ENCODE results near the gene SPCS3. TPM values are rescaled to one million over a fixed set of nuclear protein-coding genes. Genes with fewer than 3 reads are reported as not detected.
A peak's percentile ranks its signal among the peaks of the same experiment; 100 is the strongest.
"Not testable (repeated sequence)": the region's sequence is repeated elsewhere in the genome, so short reads cannot be mapped to it uniquely, and the experiment has no call there.

SPCS3 gene
- total RNA-seq, 1 donor from 2014 or later: 145 TPM

DNA sequence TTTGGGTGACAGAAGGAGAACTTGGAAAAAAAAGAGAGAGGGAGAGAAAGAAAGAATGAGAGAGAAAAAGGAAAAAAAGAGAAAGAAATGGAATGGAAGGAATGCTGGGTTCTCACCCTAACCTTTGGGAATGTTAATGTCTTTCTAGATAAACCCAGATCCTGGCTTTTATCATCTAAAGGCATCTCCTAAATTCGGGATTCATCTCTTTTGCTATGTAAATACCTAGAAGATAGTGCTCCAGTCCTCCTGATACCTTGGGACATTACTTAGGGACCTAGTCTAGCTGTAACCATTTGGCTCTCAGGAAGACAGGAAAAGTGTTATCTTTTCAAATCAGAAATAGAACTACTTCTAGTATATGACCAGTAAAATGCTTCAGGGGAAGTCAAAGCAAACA lies 15.8 kb upstream of the SPCS3 start:
- DNase-seq (ENCODE audit: low read depth, low spot score): no peak

GRCh38 chr4:176306837-176307665 lies 12.7 kb upstream of the SPCS3 start:
- DNase-seq (ENCODE audit: low read depth, low spot score): no peak

DNA sequence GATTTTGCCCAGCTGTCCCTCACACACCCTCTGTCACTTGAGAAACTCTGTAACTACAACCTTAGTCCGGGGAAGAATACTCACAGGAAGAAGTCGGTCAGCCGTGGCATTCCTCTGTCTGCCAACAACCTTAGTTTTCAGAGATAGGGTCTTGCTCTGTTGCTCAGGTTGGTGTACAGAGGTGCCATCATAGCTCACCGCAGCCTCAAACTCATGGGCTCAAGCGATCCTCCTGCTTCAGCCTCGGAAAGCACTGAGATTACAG lies 12.2 kb upstream of the SPCS3 start:
- DNase-seq (ENCODE audit: low read depth, low spot score): no peak

GRCh38 chr4:176308441-176308840 lies 11.3 kb upstream of the SPCS3 start:
- DNase-seq (ENCODE audit: low read depth, low spot score): no peak

DNA sequence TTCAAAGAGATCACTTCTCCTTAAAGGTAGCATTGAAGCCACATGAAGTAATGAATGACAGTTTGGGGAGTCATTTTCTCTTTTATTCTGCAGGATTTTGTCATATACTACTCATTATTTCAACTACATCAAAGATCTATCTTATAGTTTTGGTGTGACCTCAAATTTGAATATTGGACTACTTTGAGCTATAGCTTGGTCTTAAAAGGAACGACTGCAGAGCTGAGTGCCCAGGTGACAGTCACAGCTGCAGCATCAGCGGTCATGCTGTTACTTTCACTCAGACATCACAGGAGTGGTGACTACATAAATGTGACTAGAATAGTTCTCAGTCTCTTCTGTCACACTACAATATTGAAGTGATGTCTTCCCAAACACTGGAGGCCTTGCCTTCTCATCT lies 10.7 kb upstream of the SPCS3 start:
- DNase-seq (ENCODE audit: low read depth, low spot score): no peak

DNA sequence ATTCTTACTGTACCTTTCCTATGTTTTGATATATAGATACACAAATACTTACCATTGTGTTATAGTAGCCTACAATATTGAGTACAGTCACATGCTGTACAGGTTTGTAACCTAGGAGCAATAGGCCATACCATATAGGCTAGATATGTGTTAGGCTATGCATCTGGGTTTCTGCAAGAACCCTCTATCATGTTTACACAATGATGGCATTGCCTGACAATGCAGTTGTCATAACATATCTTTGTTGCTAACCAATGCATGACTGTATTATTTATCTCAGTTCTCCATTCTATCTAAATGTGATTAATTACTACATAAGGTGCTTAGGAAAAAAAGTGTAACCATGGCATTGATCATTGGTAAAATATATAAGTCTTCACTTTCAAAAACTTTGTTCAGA lies 10.0 kb upstream of the SPCS3 start:
- DNase-seq (ENCODE audit: low read depth, low spot score): no peak

DNA sequence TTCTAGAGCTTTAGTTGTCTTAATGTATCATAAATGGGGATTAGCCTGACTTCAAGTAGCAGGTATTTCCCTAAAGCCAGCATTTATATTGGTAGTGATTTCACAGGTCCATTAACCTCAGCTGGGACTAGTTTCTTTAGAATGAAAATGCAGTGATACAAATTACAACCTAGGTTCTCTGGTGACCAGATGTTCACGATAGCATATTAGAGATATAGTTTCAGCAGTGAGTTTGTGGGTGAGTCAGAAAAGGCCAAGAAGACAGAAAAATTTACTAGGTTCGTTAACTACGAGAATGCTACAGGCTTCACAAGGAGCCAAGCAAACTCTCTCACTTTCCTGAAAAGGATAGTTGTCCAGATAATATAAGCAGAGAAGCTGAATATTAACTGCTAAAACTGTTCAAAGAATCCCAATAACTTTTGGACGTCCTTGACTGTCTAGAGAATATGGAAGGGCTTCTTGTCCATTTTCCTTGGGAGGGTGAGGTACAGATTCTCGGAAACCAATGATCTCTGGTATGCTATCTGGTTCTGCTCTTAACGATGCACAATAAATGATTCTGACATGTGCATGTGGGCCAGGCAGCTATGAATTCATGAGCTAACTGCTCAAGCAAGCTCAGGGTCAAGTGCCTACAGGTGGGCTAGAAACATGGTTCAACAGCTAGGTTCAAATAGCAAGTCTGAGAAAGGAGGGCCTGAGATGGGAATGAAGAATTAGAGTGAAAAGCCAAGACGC lies 6.0 kb upstream of the SPCS3 start:
- DNase-seq (ENCODE audit: low read depth, low spot score): no peak

DNA sequence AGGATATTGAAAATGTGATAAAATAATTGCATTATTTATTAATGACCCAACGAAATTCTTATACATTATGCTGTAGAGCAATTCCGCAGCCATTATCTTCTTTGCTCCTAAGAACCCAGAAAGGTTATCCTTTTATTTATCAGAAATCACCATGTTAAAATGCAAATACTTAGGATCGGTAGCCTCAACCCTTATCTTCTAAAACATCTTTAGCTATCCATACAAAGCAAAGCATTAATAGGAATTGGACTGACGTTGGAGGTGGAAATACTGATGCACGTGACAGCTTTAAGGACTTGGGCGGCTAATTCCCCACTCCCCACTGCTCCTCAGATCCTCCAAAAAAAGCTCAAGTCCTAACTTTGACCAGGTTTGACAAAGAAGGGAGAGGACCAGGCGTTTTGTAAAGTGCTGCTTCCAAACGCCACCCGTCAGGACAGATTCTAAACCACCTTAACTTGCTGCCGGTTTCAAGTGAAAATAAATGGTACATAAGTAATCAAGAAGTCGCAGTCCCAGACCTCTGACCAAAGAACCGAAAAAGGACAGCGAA lies 539 bp upstream of the SPCS3 start:
- no peak for DNase-seq (ENCODE audit: low read depth, low spot score)

DNA sequence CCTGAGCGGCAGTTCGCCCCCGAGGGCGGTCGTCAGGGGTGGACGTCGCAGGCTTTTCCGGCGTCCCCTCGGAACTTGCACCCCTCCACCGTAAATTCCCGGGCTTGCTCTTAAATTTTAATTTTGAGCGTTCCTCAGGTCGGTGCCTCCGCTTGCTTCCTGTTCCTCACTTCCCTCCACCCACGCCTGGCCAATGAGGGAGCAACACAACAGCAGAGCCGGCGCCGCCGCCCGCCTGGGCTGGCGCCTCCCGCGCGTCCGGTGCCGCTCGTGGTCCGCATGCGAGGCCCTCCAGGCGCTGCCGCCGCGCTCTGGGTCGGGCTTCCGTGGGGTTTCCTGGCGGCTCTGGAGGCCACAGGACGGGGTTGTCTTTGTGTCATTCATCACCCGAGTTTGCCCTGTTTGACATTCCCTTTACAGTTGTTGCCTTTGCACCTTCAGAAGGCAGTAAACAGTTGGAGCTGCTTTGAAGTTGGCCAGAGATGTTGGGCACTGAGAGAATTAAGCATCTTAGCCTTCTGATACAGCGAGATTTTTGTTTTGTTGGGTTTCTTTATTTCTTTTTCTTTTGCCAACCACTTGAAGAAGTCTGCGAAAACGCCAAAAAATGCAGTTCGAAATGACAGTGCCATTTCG lies 692 bp downstream of the SPCS3 start:
- DNase-seq (ENCODE audit: low read depth, low spot score): peak; percentile 62

GRCh38 chr4:176320976-176321361 lies 1.2 kb downstream of the SPCS3 start:
- no peak for DNase-seq (ENCODE audit: low read depth, low spot score)

- no peak for DNase-seq (ENCODE audit: low read depth, low spot score)
Observed at GRCh38 chr4:176321589-176321988, 1.8 kb downstream of the SPCS3 start.

DNA sequence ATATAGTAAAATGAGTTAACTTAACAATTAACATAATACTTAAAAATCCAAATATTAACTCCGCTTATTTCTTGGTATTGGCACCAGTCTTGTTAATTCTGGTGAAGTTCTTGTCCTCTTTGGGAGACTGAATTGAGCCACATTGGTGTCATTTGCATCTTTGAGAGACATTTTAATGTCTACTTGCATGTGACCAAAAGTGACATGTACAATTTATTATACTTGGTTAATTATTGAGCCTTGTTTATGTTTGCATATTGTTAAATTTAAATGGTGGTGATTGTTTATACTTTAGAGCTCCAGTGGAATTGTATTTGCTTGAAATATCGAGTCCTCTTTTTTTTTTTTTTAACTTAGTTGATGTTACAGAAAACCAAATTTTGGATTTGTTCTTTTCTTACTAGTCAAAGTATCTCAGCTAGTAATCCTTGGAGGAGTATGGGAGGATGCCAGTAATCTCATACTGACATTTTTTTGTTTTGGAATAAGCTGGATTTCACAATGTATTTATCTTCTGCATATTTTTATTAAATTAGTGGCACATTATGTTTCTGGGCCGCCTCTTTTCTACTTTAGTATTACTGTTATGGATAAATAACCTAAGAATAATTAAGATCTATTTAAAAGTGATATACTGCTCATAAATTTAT lies 3.9 kb downstream of the SPCS3 start:
- DNase-seq (ENCODE audit: low read depth, low spot score): no peak

DNA sequence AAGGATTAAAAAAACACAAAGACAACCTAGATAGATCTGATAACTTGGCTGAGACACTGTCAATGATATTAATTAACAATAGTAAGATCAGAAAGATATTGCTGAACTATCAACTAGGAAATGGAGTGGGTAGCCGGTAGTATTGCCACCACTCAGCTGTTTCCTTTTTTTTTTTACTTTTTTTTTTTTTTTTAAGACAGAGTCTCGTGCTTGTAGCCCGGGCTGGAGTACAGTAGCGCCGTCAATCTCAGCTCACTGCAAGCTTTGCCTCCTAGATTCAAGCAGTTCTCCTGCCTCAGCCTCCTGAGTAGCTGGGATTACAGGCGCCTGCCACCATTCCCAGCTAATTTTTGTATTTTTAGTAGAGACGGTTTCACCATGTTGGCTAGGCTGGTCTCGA lies 5.1 kb downstream of the SPCS3 start:
- DNase-seq (ENCODE audit: low read depth, low spot score): not testable (repeated sequence)

DNA sequence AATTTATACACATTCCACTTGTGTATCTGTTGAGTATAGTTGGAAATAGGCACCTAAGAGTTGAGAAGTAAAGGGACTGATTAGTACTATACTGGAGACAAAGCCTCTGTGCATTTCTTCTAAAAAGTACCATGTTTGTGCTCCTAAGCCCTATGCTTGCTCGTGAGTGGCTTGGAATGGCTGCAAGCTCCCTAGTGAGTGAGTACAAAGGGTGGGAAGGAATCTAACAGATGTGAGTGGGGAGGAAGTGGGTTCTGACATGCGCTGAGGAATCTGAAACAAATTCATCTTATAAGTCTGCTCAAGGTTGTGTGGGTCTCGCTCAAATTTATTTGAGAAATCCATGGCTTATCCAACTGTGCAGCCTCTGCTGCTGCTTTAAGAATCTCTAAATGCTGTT lies 13.3 kb downstream of the SPCS3 start:
- no peak for DNase-seq (ENCODE audit: low read depth, low spot score)

DNA sequence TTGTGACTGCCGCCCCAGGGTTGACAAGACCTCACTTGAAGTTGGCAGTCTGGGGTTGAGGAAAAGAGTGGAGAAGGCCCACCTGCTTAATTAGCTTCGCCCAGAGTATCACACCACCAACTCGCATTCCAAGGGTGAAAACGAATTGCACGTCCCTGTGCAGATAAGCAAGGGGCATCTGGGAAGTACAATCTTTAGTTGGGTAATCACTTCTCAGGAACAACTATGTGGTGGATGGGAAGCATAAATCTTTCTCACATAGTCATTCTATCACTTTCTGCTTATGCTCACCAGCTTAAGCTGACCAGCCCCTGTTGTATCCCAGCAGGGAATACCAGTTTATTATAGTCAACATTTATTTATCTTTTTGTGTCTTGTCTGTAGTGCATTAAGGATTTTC lies 14.3 kb downstream of the SPCS3 start:
- DNase-seq (ENCODE audit: low read depth, low spot score): no peak

DNA sequence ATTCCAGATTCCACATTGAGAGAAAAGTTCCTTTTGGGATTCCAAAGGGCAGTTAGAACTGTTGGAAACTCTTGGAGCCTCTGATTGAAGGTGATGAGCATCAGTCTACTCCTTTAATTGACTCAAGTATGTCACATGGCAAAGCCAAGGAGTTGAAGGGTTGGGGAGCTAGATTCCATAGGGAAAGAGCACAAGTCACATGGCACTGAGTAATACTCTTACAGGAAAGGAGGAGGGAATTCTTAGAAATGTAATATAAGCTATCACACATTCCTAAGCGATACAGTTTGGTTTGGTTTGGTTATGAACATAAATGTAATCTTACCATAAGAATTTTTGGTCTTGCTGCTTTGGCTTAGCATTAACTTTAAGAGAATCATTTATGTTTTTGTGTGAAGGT lies 15.7 kb downstream of the SPCS3 start:
- no peak for DNase-seq (ENCODE audit: low read depth, low spot score)

DNA sequence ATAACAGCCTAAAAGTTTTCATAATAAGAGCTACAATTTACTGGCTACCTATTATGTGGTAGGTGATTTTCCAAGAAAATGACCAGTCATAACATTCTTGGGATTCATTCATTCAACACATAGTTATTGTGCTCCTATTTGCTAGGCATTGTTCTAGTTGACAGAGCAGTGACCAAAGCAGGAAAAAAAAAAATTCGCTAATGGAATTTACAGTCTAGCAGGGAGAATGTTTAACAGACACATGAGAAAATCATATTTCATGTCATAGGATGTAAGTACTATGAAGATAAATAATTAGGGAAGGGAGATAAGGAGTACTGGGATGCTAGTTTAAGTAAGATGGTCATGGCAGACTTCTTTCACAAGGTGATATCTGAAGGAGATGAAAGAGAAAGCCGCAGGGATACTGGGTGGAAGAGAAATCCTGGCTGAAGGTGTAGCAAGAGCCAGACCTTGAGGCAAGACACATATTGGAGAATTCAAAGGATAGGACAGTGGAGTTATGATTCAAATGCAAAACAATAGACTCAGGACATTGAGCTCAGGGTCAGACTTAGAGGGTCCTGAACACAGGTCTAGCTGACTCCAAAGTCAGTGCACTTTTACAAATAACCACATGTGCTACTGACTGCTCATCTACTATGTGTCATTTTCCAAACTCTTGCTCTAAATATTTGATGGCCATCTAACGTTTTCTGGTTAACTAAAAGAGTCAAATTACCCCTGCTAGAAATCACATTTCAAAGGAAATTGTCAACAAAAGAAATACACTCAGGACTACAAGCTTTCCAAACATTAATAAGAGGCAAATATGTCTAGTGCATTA lies 20.4 kb downstream of the SPCS3 start:
- DNase-seq (ENCODE audit: low read depth, low spot score): no peak

GRCh38 chr4:176340871-176341685 lies 21.3 kb downstream of the SPCS3 start:
- no peak for DNase-seq (ENCODE audit: low read depth, low spot score)

DNA sequence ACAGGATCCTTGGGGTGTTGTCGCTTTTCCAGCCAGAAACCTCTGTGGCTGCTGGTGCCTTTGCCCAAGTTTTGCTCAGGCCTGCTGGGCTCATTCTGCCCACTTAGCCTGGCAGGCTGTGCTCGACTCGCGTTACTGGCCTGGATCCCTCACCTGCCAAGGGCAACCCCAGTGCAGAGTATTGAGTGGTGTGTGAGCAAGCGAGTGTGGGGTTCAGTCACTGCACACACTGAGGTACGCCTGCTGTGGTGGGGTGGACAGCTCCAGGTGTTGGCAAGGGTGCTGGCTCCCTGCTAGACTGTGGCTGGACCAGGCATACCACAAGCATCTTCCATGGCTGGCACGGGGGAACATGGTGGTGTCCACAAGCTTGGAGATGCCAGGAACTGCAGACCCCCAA lies 22.6 kb downstream of the SPCS3 start:
- DNase-seq (ENCODE audit: low read depth, low spot score): no peak

DNA sequence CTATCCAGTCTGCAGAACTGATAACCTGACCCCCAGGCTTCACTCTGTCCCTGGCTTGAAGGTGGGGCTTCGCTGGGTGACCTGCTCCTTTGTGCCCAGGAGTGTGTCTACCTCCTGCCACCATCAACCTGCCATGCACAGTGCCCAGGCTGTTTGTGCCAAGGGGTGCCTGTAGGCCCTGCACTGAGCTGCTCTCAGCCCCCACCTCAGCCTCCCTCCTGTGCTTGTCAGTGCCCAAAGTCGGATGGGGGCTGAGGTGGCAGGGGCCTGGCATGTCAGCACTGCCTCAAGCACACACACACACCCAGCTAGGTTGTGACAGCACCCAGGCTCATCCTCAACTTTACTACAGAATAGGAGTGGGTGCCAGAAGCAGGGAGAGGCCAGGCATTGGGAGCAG lies 23.5 kb downstream of the SPCS3 start:
- DNase-seq (ENCODE audit: low read depth, low spot score): no peak

Data from pulmonary artery endothelial cell (primary cell).